HepG2 (cell line): ENCODE measurements around the gene LMNA. TPM values are rescaled to one million over a fixed set of nuclear protein-coding genes. Genes with fewer than 3 reads are reported as not detected.

Source experiments
- ATF7 ChIP-seq, 2 experiments: fragments of 450-650 bp in 1 of 2; sonication (generic) in 1 of 2; formaldehyde crosslinking in 1 of 2; IDR thresholded peaks; 2 replicates each; pipeline versions ENCODE4 v1.4.0 to v1.6.1; 2016 to 2020; ENCODE audit warnings: antibody characterized with exemption in 1 of 2, mild to moderate bottlenecking in 1 of 2, missing genetic modification reagents in 1 of 2
- FOSL1 ChIP-seq: sonication (generic); formaldehyde crosslinking; IDR thresholded peaks from 2 replicates; pipeline ENCODE4 v1.9.0; 2021; ENCODE audit warnings: missing genetic modification reagents, borderline replicate concordance
- MXD4 ChIP-seq: IDR thresholded peaks from 2 replicates; pipeline ENCODE4 v1.6.1; 2016; ENCODE audit warnings: mild to moderate bottlenecking, missing biosample characterization, missing genetic modification reagents
- NFKBIZ ChIP-seq: IDR thresholded peaks from 2 replicates; pipeline ENCODE4 v1.6.1; 2018; ENCODE audit warnings: missing genetic modification reagents, missing compliant biosample characterization
- NFYC ChIP-seq: IDR thresholded peaks from 2 replicates; pipeline ENCODE4 v1.6.1; 2016; ENCODE audit warnings: missing genetic modification reagents, missing compliant biosample characterization
- PHF21A ChIP-seq: sonication (generic); formaldehyde crosslinking; IDR thresholded peaks from 2 replicates; pipeline ENCODE4 v1.5.0; 2020; ENCODE audit warnings: mild to moderate bottlenecking, missing genetic modification reagents
- POLR2A ChIP-seq, 2 experiments: IDR thresholded peaks; 2 replicates each; pipeline ENCODE4 v1.6.1; 2011; ENCODE audit warnings: low read depth in 2 of 2, low read length in 2 of 2, mild to moderate bottlenecking in 1 of 2, moderate library complexity in 1 of 2; ENCODE audit not compliant: insufficient read depth in 1 of 2
- RBM39 ChIP-seq: fragments of 200-400 bp; formaldehyde crosslinking; IDR thresholded peaks from one replicate; pipeline ENCODE4 v1.6.1; 2018; ENCODE audit warnings: antibody characterized with exemption, mild to moderate bottlenecking, low read depth, low read length; ENCODE audit not compliant: poor library complexity, severe bottlenecking
- RFXANK ChIP-seq: IDR thresholded peaks from 2 replicates; pipeline ENCODE4 v1.6.1; 2016
- SMC3 ChIP-seq: IDR thresholded peaks from 2 replicates; pipeline ENCODE4 v1.6.1; 2011; ENCODE audit warnings: low read length, improper control_type of control experiment
- TFE3 ChIP-seq: IDR thresholded peaks from 2 replicates; pipeline ENCODE4 v1.6.1; 2016
- ZBTB1 ChIP-seq: sonication (generic); formaldehyde crosslinking; IDR thresholded peaks from 2 replicates; pipeline ENCODE4 v1.4.0; 2020; ENCODE audit warnings: missing genetic modification reagents, borderline replicate concordance
- ZBTB4 ChIP-seq: sonication (generic); formaldehyde crosslinking; IDR thresholded peaks from 2 replicates; pipeline ENCODE4 v1.4.0; 2020; ENCODE audit warnings: missing genetic modification reagents, mild to moderate bottlenecking, borderline replicate concordance
- ZFP1 ChIP-seq: IDR thresholded peaks from 2 replicates; pipeline ENCODE4 v1.6.1; 2016
- ZFP37 ChIP-seq: sonication (generic); formaldehyde crosslinking; IDR thresholded peaks from 2 replicates; pipeline ENCODE4 v1.4.0; 2020; ENCODE audit warnings: missing genetic modification reagents, borderline replicate concordance
- ZNF343 ChIP-seq: sonication (generic); formaldehyde crosslinking; IDR thresholded peaks from 2 replicates; pipeline ENCODE4 v1.4.0; 2020; ENCODE audit warnings: mild to moderate bottlenecking, missing genetic modification reagents
- ZNF546 ChIP-seq: sonication (generic); formaldehyde crosslinking; conservative IDR thresholded peaks from 2 replicates; pipeline ENCODE4 v1.8.1; 2023; ENCODE audit warnings: mild to moderate bottlenecking, missing genetic modification reagents
- ZNF674 ChIP-seq: sonication (generic); formaldehyde crosslinking; IDR thresholded peaks from 2 replicates; pipeline ENCODE4 v1.5.0; 2020; ENCODE audit warnings: low read depth, mild to moderate bottlenecking, missing genetic modification reagents
- ZNF747 ChIP-seq: sonication (generic); formaldehyde crosslinking; IDR thresholded peaks from 2 replicates; pipeline ENCODE4 v1.8.1; 2023; ENCODE audit warnings: missing genetic modification reagents, mild to moderate bottlenecking, borderline replicate concordance
- polyA plus RNA-seq, 8 experiments: library from polyadenylated mRNA; depleted of rRNA in 3 of 8; stranded (reverse) in 7 of 8; unstranded in 1 of 8; fragments of >200 nt; fragmentation: Illumina TruSeq in 4 of 8; extraction: Trizol in 4 of 8; gene quantifications; 2 replicates each; pipeline versions ENCODE4 v1.2.1 to v1.2.3, GENCODE V29; 2011 to 2016; ENCODE audit warnings: low read depth in 4 of 8, missing spikeins in 1 of 8, mixed read lengths in 1 of 8; ENCODE audit not compliant: insufficient read depth in 1 of 8
- total RNA-seq, 5 experiments: library from RNA; depleted of rRNA; stranded (reverse); fragments of >200 nt; fragmentation: Illumina TruSeq; extraction: Trizol; gene quantifications; 2 replicates each; pipeline ENCODE4 v1.2.3, GENCODE V29; 2016; ENCODE audit warnings: low read depth in 1 of 5
- TF ChIP-seq, protein P1 (sequence below): fragments of 450-650 bp; IDR thresholded peaks from 2 replicates; pipeline ENCODE4 v1.6.1; 2017; ENCODE audit warnings: mild to moderate bottlenecking

The LMNA gene
- total and polyA plus RNA-seq, 2 of the 13 experiments (the other 11 are each of a cell fraction or from before 2014, with no cell fraction given), result 107 to 225 TPM

DNA sequence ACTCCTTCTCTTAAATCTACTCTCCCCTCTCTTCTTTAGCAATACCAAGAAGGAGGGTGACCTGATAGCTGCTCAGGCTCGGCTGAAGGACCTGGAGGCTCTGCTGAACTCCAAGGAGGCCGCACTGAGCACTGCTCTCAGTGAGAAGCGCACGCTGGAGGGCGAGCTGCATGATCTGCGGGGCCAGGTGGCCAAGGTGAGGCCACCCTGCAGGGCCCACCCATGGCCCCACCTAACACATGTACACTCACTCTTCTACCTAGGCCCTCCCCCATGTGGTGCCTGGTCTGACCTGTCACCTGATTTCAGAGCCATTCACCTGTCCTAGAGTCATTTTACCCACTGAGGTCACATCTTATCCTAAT, 16.0 kb downstream of the LMNA start (continued):
- 0 out of 2 replicates have a peak, but pooled peaks have one; percentile 3 for TF ChIP-seq NFKBIZ (CRISPR knock-in tag)
- peak; percentile 3; the same call in 1 of the 2 replicates for TF ChIP-seq MXD4 (CRISPR knock-in tag)
- TF ChIP-seq ZBTB1 (CRISPR knock-in tag), result no peak
- TF ChIP-seq SMC3, result no peak
- no peak for TF ChIP-seq POLR2A (IDR thresholded peaks at IDR 0.05; ENCODE audit: insufficient read depth in 1 of 2, low read depth in 2 of 2, low read length in 2 of 2)
- TF ChIP-seq FOSL1 (CRISPR knock-in tag), result no peak
- no peak for TF ChIP-seq ZNF674 (CRISPR knock-in tag)
- peak; percentile 35; the same call in 1 of the 2 replicates for TF ChIP-seq PHF21A (CRISPR knock-in tag)
- peak; percentile 4; the same call in 1 of the 2 replicates for TF ChIP-seq ZNF343 (CRISPR knock-in tag)
- no peak for TF ChIP-seq ZFP1 (CRISPR knock-in tag)
- no peak for TF ChIP-seq RBM39
- TF ChIP-seq, protein P1, sequence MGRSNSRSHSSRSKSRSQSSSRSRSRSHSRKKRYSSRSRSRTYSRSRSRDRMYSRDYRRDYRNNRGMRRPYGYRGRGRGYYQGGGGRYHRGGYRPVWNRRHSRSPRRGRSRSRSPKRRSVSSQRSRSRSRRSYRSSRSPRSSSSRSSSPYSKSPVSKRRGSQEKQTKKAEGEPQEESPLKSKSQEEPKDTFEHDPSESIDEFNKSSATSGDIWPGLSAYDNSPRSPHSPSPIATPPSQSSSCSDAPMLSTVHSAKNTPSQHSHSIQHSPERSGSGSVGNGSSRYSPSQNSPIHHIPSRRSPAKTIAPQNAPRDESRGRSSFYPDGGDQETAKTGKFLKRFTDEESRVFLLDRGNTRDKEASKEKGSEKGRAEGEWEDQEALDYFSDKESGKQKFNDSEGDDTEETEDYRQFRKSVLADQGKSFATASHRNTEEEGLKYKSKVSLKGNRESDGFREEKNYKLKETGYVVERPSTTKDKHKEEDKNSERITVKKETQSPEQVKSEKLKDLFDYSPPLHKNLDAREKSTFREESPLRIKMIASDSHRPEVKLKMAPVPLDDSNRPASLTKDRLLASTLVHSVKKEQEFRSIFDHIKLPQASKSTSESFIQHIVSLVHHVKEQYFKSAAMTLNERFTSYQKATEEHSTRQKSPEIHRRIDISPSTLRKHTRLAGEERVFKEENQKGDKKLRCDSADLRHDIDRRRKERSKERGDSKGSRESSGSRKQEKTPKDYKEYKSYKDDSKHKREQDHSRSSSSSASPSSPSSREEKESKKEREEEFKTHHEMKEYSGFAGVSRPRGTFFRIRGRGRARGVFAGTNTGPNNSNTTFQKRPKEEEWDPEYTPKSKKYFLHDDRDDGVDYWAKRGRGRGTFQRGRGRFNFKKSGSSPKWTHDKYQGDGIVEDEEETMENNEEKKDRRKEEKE, result no peak
- no peak for TF ChIP-seq NFYC (CRISPR knock-in tag)
- TF ChIP-seq ZNF546, result no peak
- TF ChIP-seq ATF7 (IDR thresholded peaks at IDR 0.05), result no peak
- TF ChIP-seq ATF7 (CRISPR knock-in tag; IDR thresholded peaks at IDR 0.05), result 0 out of 2 replicates have a peak, but pooled peaks have one; percentile 6
- TF ChIP-seq RFXANK (CRISPR knock-in tag), result no peak
- no peak for TF ChIP-seq ZFP37 (CRISPR knock-in tag)
- no peak for TF ChIP-seq TFE3
- TF ChIP-seq ZNF747 (CRISPR knock-in tag), result no peak
- no peak for TF ChIP-seq ZBTB4
